B cell (primary cell): ENCODE measurements around the gene OTUD5. TPM values are rescaled to one million over a fixed set of nuclear protein-coding genes. Genes with fewer than 3 reads are reported as not detected.

Experiments
- ATAC-seq: fragments of 200-7000 bp; cut with Tn5 transposase; one replicate; pipeline ENCODE4 v1.10.0; 2021; ENCODE audit warnings: low read depth, mild to moderate bottlenecking, moderate number of reproducible peaks, moderate library complexity
- CTCF ChIA-PET: fragments of 350-600 bp; sonication (Branson Sonifier 250); formaldehyde crosslinking; loops from one replicate; lab custom pipeline; 2021; ENCODE audit warnings: antibody characterized with exemption, inconsistent platforms; lab: Charles Lee
- POLR2A ChIA-PET: fragments of 350-600 bp; sonication (Branson Sonifier 250); formaldehyde crosslinking; loops from one replicate; lab custom pipeline; 2021; ENCODE audit warnings: antibody characterized with exemption; lab: Charles Lee
- DNase-seq: peaks from one replicate; pipeline ENCODE4 v3.0.0; 2013
- H2AFZ ChIP-seq: 2 replicates; pipeline ENCODE4 v1.6.1; 2012; ENCODE audit warnings: mild to moderate bottlenecking, low read depth, low read length; ENCODE audit not compliant: insufficient read depth, poor library complexity, severe bottlenecking
- H3K27ac ChIP-seq, 2 donors: 1 replicate in 1 of 2; 2 replicates in 1 of 2; pipeline ENCODE4 v1.5.1; 2012 to 2013; ENCODE audit warnings: low read length in 2 of 2, mild to moderate bottlenecking in 2 of 2, moderate library complexity in 1 of 2
- H3K27me3 ChIP-seq, 4 experiments: fragments of 200-600 bp in 1 of 4; sonication (generic) in 1 of 4; replicated peaks in 1 of 4; 1 replicate in 2 of 4; 2 replicates in 2 of 4; pipeline versions ENCODE4 v1.6.1 to v1.7.0; 2013 to 2016; ENCODE audit warnings: low read length in 3 of 4, mild to moderate bottlenecking in 2 of 4, mixed read lengths in 1 of 4, moderate library complexity in 1 of 4; ENCODE audit not compliant: insufficient read depth in 4 of 4, control insufficient read depth in 3 of 4; ENCODE audit errors: control extremely low read depth in 1 of 4
- H3K36me3 ChIP-seq, 2 experiments: replicated peaks in 1 of 2; 1 replicate in 1 of 2; 2 replicates in 1 of 2; pipeline versions ENCODE4 v1.6.1 to v1.7.1; 2013; ENCODE audit warnings: low read length in 1 of 2; ENCODE audit not compliant: insufficient read depth in 2 of 2, control insufficient read depth in 1 of 2; ENCODE audit errors: control extremely low read depth in 1 of 2, extremely low read depth in 1 of 2
- H3K4me1 ChIP-seq, 2 donors: fragments of 200-600 bp in 1 of 2; sonication (generic) in 1 of 2; 1 replicate in 1 of 2; 2 replicates in 1 of 2; pipeline versions ENCODE4 v1.5.1 to v1.6.1; 2013 to 2017; ENCODE audit warnings: low read length in 2 of 2; ENCODE audit not compliant: control insufficient read depth in 2 of 2, insufficient read depth in 2 of 2
- H3K4me2 ChIP-seq: replicated peaks from 2 replicates; pipeline ENCODE3; 2012; ENCODE audit warnings: mild to moderate bottlenecking, low read depth, low read length; ENCODE audit not compliant: poor library complexity, severe bottlenecking
- H3K4me3 ChIP-seq, 5 experiments: fragments of 200-600 bp in 1 of 5; sonication (generic) in 1 of 5; 1 replicate in 3 of 5; 2 replicates in 2 of 5; pipeline versions ENCODE4 v1.5.1 to v1.7.0; 2011 to 2016; ENCODE audit warnings: low read length in 4 of 5, mild to moderate bottlenecking in 4 of 5, low read depth in 2 of 5, control low read depth in 1 of 5, moderate library complexity in 1 of 5; ENCODE audit not compliant: insufficient read depth in 1 of 5; ENCODE audit errors: control extremely low read depth in 1 of 5, extremely low read depth in 1 of 5
- H3K79me2 ChIP-seq: fragments of 200-600 bp; sonication (generic); one replicate; pipeline ENCODE4 v1.6.0; 2016; ENCODE audit warnings: low read length; ENCODE audit not compliant: control insufficient read depth, insufficient read depth
- H3K9ac ChIP-seq: fragments of 200-600 bp; sonication (generic); 2 replicates; pipeline ENCODE4 v1.6.1; 2017; ENCODE audit warnings: mild to moderate bottlenecking, low read length, moderate library complexity
- H3K9me3 ChIP-seq, 3 donors: one replicate each; pipeline versions ENCODE4 v1.6.1 to v1.7.1; 2013; ENCODE audit warnings: low read length in 2 of 3; ENCODE audit not compliant: control insufficient read depth in 2 of 3, insufficient read depth in 1 of 3; ENCODE audit errors: control extremely low read depth in 1 of 3
- H4K20me1 ChIP-seq: 2 replicates; pipeline ENCODE4 v1.6.0; 2012; ENCODE audit warnings: mild to moderate bottlenecking, low read length; ENCODE audit not compliant: insufficient read depth, control insufficient read depth, poor library complexity, severe bottlenecking
- H3K27ac Mint-ChIP-seq: one replicate; pipeline ENCODE4 v1.8.0; 2021; ENCODE audit warnings: mixed read lengths
- H3K27me3 Mint-ChIP-seq: one replicate; pipeline ENCODE4 v1.8.0; 2021; ENCODE audit warnings: mixed read lengths
- H3K4me1 Mint-ChIP-seq: one replicate; pipeline ENCODE4 v1.8.0; 2021; ENCODE audit warnings: mixed read lengths
- H3K4me3 Mint-ChIP-seq: one replicate; pipeline ENCODE4 v1.8.0; 2021; ENCODE audit warnings: mixed read lengths
- H3K9me3 Mint-ChIP-seq: one replicate; pipeline ENCODE4 v1.8.0; 2022; ENCODE audit warnings: mixed read lengths; ENCODE audit not compliant: insufficient read depth
- CTCF ChIP-seq: fragments of 200-600 bp; IDR thresholded peaks from one replicate; pipeline ENCODE4 v1.8.0; 2022; ENCODE audit warnings: antibody characterized with exemption, mild to moderate bottlenecking
- EZH2 ChIP-seq: IDR thresholded peaks from 2 replicates; pipeline ENCODE4 v1.6.1; 2012; ENCODE audit warnings: borderline replicate concordance, low read depth, mild to moderate bottlenecking, moderate library complexity, low read length; ENCODE audit not compliant: insufficient read depth, poor library complexity, severe bottlenecking
- WGBS: methylation state at CpG from one replicate; pipeline ENCODE4 v1.1.5; 2013; ENCODE audit warnings: missing lambda C conversion rate; ENCODE audit not compliant: insufficient coverage; 5-methylcytosine and 5-hydroxymethylcytosine counted together
- intact Hi-C: fragments of 100-400 bp; cut with micrococcal nuclease; formaldehyde crosslinking; loops from one replicate; pipeline ENCODE4 v1.10.0; 2022
- polyA plus RNA-seq: library from polyadenylated mRNA; depleted of rRNA; stranded (reverse); fragments of >200 nt; gene quantifications from 2 replicates; pipeline ENCODE4 v1.2.3, GENCODE V29; 2012
- total RNA-seq, 2 donors: library from RNA; stranded (reverse); fragments of 120-200 nt in 1 of 2; gene quantifications; 1 replicate in 1 of 2; 2 replicates in 1 of 2; pipeline versions ENCODE4 v1.2.3 to v1.2.4, GENCODE V29; 2013 to 2022

Gene OTUD5
- total and polyA plus RNA-seq, 2 donors (not counting 1 experiment from before 2014, with no cell fraction given), result 105 to 116 TPM

GRCh38 chrX:48920718-48921104, 36.7 kb downstream of the OTUD5 start:
- Histone ChIP-seq H3K4me2 (peak overlapping the region; percentile 77), H3K4me3 (peak overlapping the region in 1 of 5 experiments; percentile 94), H3K27ac (peak overlapping the region in 1 of 2 donors; percentile 23), H3K36me3 (peaks cover 0 to 42% of the 10 kb centered on the region in 2 experiments), H4K20me1 (peaks cover 27% of the 10 kb centered on the region), H3K79me2 (peaks cover 59% of the 10 kb centered on the region), H3K9ac (no peak overlapping the region), H3K4me1 (peaks cover 21 to 39% of the 10 kb centered on the region in 2 donors), H3K9me3 (no peaks in the 10 kb centered on the region), H2AFZ (no peak overlapping the region), H3K27me3 (no peaks in the 10 kb centered on the region)
- TF ChIP-seq EZH2 (no peak), CTCF (no peak)
- H3K27ac Mint-ChIP-seq, result peak overlapping the region; percentile 97
- H3K9me3 Mint-ChIP-seq, result no peaks in the 10 kb centered on the region
- DNase-seq (no peak), ATAC-seq (no peak)
- H3K4me1 Mint-ChIP-seq, result peaks cover 36% of the 10 kb centered on the region
- ChIA-PET POLR2A (interaction anchor here (5.9 kb wide), 1 partner anchor 17 kb away, joined by 101 read pairs; no protein-coding TSS in a partner anchor), CTCF (interaction anchor here (0.6 to 4.0 kb wide), 2 partner anchors 17 to 30 kb away, joined by 3 to 28 read pairs; no protein-coding TSS in a partner anchor)
- no CpG with 5 or more reads among the region's 4 CpGs for WGBS
- H3K27me3 Mint-ChIP-seq, result no peaks in the 10 kb centered on the region
- intact Hi-C loops, result no loop called here
- peak overlapping the region; percentile 98 for H3K4me3 Mint-ChIP-seq
